GM12891 (cell line): ENCODE measurements around the gene FBXO46.

ENCODE experiments used
- PAX5 ChIP-seq: IDR thresholded peaks from 2 replicates; pipeline ENCODE4 v1.6.1; 2011; ENCODE audit warnings: low read length, moderate library complexity, mild to moderate bottlenecking; ENCODE audit not compliant: insufficient read depth, severe bottlenecking
- POLR2A ChIP-seq: IDR thresholded peaks from 2 replicates; pipeline ENCODE4 v1.6.1; 2011; ENCODE audit warnings: low read depth, low read length, control low read depth
- POLR2AphosphoS5 ChIP-seq: IDR thresholded peaks from 2 replicates; pipeline ENCODE4 v1.6.1; 2011; ENCODE audit warnings: low read depth, low read length, control low read depth
- POU2F2 ChIP-seq: IDR thresholded peaks from 2 replicates; pipeline ENCODE4 v1.6.1; 2011; ENCODE audit warnings: low read depth, mild to moderate bottlenecking, control low read depth, low read length, moderate library complexity
- SPI1 ChIP-seq: IDR thresholded peaks from 2 replicates; pipeline ENCODE4 v1.6.1; 2011; ENCODE audit warnings: low read depth, low read length, control low read depth
- TAF1 ChIP-seq: IDR thresholded peaks from 2 replicates; pipeline ENCODE4 v1.6.1; 2011; ENCODE audit warnings: low read depth, low read length, control low read depth

- TF ChIP-seq POLR2A (no peak), POLR2AphosphoS5 (no peak), TAF1 (no peak), POU2F2 (no peak), SPI1 (no peak), PAX5 (no peak)
Observed at GRCh38 chr19:45682117-45682516, 48.6 kb downstream of the FBXO46 start.
